Urothelium cell line (cell line): Measurements from ENCODE around the gene UBE2I.

Source experiments
- DNase-seq: peaks from one replicate; pipeline ENCODE4 v3.0.0; 2011; ENCODE audit warnings: low spot score, mixed read lengths
- FAIRE-seq: peaks from 2 replicates; lab custom pipeline; 2011; peaks lifted over from hg19 to GRCh38; lab: Jason Lieb, UNC

UBE2I gene

DNA sequence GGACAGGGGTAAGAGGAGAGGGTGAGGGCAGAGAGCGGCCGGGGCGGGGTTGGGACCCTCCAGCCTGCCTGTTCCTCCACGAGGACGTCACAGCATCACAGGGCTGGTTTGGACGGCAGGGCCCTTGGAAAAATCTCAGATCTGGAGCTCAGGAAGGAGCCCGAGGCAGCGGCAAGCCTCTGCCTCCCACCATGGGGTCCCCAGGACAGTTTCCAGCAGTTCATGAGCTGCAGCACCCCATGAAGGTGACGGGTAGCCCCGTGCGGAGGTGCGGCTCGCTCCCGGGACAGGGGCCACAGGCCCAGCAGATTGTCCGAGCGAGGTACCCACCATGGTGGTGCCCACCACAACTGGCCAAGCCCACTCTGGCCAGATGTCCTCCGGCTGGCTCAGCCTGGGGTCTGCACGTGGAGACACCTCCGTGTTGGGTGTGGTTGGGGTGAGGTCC, 32.3 kb upstream of the UBE2I start:
- FAIRE-seq (no peak), DNase-seq (no peak)

DNA sequence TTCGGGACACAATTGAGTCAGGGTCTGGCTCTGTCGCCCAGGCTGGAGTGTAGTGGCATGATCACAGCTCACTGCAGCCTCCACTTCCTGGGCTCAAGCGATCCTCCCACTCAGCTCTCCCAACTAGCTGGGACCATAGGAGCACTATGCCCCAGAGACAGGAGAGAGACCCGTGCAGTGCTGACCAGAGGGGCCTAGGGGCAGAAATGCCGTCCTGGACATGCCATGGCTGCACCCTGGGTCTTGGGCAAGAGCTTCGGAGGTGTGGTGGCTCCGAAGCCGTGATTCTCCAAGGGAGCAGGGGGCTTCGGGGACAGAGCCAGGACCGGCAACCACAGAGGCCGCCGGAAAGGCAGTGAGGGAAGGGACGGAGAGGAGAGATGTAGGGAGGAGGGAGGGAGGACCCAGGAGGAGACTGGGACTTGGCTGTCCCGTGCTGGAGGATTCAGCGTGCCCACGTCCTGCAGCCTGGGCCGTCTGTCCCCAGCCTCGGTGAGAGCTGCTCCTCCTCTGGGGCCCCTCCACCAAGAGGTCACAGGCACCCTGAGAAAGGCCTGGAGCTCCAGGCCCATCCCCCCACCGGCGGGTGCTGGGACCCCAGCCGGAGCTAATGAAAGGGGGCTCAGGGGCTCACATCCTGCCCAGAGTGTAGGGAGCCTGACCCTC, 31.7 kb upstream of the UBE2I start:
- no peak for FAIRE-seq
- no peak for DNase-seq

DNA sequence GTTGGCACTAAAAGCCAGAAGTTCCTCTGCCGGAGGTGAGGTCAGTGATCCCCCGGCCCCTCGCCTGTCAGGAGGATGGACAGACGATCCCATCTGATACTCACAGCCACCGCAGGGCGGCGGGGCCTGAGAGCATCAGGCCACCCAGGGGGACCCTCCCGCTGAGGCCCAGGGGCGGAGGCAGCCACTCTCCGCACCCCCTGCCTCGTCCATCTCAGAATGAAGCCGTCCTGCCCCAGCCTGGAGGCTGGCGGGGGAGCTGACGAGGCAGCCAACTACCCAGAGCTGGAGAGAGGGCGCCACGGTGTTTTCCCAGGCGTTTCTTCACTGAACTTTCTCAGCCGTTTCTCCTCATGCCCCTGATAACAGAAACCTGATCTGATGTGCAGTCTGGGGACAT, 31.0 kb upstream of the UBE2I start:
- DNase-seq: no peak

GRCh38 chr16:1279081-1279944, 30.1 kb upstream of the UBE2I start:
- FAIRE-seq (no peak), DNase-seq (no peak)

More for the DNA sequence above, 31.0 kb upstream of the UBE2I start:
- no peak for FAIRE-seq

DNA sequence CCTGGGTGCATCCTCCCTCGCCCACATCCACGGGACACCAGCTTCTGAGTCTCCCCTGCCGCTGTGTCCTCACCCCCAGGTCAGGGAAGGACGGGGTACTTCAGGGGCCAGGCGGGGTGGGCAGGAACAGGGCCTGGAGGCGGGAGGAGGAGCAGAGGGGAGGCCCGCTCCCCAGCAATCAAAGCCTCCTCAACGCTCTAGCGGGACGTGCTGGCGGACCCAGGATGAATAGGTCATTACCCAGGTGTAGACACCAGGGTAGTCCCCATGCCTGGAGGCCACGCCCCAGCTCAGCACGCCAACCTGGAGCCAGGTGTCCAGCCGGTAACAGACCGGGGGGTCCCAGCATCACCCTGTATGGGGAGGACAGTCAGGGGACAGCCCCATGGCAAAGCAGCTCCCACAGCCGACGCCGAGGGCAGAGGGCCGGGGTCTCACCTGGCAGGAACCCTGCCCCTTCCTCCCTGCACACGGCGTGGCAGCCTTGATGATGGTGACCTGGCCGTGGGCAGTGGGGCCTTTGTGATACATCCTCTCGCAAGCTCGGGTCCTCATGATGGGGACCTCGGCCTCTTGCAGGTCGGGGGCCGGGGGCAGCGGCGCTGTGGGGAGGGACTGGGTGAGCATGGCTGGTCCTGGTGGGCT, 29.4 kb upstream of the UBE2I start:
- DNase-seq (no peak), FAIRE-seq (no peak)

DNA sequence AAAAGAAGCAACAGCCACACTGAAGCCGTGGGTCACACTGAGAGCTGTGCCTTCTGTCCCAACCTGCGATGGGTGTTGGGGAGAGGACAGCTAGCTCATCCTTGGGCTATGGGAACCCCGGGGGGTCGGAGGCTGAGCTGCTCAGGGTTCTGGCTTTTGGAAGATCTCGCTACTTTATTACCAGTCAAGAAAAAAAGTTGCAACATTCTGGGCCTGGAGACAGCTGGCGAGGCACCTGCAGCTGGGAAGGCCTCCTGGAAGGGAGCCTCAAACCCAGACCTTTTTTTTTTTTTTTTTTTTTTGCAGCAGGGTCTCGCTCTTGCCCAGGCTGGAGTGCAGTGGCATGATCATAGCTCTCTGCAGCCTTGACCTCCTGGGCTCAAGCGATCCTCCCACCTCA, 28.7 kb upstream of the UBE2I start:
- no peak for DNase-seq

DNA sequence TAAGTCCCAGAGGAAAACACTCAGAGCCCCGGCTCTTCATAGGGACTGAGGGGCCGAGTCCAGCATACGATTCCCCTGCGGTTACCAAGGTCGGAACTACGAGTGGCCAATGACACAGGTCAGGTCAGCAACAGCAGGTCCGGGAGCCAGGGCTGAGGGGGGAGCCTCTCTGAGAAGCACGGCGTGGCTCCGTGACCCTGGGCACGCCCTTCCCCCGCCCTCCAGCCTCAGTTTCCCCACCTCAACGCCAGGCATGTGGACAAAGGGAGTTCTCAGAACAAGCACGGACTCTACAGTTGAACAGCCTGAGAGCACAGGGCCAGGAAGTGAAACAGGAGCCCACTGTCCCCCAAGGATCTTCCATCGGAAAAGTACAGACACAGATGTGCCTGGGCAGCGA, 27.9 kb upstream of the UBE2I start:
- FAIRE-seq (no peak), DNase-seq (no peak)

More for the DNA sequence above, 28.7 kb upstream of the UBE2I start:
- no peak for FAIRE-seq

DNA sequence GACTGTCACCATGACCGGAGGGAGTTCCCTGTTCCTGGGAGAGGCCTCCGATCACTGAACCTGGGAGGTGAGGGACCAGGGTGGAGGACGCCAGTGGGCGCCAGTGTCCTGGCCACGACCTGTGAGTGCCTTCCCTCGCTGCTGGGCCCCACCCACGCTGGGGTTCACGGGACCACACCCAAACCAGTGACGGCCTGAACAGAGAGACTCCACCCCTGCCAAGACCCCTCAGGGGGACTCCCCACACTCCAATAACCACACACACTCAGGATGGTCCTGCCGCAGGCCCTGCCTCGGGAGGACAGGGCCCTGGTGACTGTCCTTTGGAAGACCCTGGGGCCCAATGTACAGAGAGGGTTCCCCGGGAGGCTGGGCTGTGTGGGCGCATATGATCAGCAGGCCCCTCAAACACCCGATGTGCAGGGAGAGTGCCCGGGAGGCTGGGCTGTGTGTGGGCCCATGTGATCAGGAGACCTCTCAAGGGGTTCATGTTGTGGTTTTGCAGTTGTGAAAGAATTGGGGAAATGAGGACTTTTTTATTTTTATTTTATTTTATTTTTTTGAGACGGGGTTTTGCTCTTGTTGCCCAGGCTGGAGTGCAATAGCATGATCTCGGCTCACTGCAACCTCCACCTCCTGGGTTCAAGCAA, 27.0 kb upstream of the UBE2I start:
- FAIRE-seq: no peak

DNA sequence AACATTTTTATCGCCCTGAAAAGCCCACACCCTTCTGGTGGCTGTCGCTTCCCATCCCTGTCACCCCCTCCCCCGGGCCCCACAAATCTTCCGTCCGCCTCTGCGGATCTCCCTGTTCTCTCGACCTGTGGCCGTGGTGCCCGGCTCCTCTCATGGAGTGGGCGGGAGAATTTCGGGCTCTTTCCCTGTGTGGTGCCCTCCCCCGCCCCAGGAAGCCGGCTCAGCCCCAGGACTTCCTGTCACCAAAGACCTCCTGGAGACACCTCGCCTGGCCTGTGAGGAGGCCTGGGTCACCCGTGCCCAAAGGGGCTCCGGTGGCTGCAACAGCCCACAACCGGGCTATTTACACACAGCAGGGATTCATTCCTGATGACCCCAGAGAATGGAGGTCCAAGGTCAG, 26.1 kb upstream of the UBE2I start:
- DNase-seq (no peak), FAIRE-seq (no peak)

More for the DNA sequence above, 27.0 kb upstream of the UBE2I start:
- DNase-seq: no peak

DNA sequence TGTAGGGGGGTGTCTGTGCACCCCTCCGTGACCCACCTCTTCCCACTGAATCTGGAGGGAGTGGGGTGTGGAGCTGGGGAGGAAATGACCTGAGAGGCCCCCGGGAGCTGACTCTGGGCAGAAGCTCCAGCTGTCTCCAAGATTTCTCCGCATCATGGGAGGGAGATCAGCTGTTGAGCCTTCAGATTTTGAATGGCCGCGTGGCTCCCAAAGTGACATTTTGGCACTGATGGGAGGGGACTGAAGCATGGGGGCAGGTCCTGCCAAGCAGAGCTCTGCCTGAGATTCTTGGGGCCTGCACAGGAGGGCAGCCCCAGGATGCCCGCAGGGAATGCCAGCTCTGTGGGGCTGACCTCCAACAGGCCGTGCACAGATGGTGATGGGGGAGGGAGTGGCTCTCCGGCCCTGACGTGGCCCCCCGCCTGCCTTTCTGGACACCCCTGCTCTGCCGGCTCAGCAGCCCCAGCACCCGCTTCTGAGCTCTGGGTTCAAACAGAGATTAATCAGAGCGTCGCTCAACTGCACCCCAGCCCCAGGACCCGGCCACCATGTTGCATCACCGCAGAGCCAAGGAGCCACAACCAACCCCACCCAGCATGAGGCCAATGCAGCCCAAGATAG, 25.3 kb upstream of the UBE2I start:
- FAIRE-seq (no peak), DNase-seq (no peak)

DNA sequence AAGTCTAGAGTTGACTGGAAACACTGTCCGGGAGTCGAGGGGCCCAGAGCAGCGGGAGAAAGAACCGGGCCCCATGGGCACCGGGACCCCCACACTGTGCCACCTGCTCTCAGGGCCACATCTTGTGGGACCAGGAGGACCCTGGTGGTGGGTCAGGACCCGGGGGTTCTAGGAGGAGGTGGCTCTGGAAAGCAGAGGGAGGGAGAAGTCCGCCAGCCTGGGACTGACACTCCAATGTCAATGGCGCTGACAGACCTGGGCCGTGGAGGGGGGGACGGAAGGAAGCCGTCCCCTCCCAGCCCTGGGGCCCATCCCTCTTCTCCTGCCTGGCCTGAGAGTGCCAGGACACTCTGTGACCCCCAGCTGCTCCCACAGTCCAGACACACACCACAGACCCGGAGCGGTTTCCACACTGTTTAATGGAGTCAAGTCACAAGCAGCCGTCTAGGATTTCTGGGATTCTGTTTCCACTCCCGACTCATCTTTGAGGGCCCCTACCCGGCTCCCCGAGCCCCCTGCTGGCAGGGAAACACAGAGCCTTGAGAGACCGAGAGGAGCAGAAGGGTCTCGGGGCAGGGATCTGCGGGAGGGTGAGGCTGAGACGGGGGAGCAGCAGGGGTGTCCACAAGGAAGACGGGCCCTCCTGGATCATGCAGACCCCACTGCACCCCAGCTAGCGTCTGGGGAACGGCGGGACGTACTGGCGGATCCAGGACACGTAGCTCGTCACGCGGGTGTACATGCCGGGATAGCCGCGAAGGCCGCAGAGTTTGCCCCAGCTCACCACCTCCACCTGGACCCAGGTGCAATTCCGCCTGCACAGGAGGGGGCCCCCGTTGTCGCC, 23.5 kb upstream of the UBE2I start:
- FAIRE-seq: no peak

GRCh38 chr16:1286513-1287094, 22.8 kb upstream of the UBE2I start:
- FAIRE-seq: no peak

More for the DNA sequence above, 23.5 kb upstream of the UBE2I start:
- no peak for DNase-seq

DNA sequence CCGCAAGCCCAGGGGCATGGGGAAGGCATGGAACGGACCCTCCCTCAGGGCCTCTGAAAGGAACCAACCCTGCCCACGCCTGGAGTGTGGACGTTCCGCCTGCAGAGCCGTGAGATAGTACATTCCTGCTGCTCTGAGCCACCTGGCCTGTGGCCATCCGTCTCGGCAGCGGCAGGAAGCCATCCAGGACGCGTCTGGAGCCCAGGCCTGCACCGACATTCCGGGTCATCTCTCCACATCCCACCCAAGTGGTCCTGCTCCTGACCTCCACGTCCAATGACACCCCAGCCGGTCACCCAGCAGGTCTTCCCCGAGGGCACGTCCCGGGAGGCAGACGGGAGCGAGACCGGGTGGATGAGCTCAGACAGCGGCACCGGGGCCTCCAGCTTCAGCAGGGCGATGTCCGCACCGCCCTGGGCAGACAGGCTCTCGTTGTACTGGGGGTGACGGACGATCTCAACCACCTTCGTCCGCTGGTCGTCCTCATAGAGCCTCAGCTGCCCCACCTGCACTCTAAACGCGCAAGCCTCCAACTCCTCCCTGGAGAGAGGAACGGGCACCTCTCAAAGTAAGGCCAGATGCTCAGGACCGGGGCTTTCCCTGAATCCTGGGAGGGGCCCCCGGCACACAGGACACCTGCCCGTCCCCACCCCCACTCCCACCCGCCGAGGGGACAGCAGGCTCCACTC, 21.3 kb upstream of the UBE2I start:
- no peak for DNase-seq
- no peak for FAIRE-seq

More at GRCh38 chr16:1286513-1287094, 22.8 kb upstream of the UBE2I start:
- DNase-seq: no peak

- DNase-seq (no peak), FAIRE-seq (no peak)
Observed at GRCh38 chr16:1288813-1289476, 20.5 kb upstream of the UBE2I start.

- DNase-seq: no peak
- FAIRE-seq: no peak
Observed at GRCh38 chr16:1289477-1289866, 20.0 kb upstream of the UBE2I start.

DNA sequence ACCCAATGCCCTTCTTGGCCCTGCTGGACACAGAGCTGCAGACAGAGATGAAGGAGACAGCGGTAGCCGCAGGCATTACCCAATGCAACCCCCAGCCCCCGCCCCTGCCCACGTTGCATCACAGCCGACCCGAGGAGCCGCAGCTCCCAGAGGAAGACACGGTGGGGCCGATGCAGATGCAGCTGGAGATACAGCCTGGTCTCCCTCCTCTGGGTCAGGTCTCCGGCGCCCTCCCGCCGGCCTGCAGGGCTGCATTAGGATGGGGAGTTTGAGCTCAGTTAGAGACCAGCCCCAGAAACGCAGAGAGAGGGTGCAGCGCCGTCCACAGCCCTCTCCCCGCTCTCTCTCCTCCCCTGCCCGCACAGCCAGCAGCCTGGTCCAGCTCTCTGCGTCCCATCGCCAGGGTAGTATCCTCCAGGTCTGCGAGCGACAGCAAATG, 19.4 kb upstream of the UBE2I start:
- no peak for FAIRE-seq
- DNase-seq: no peak

- no peak for FAIRE-seq
- no peak for DNase-seq
Observed at GRCh38 chr16:1290860-1291575, 18.4 kb upstream of the UBE2I start.

GRCh38 chr16:1291576-1291974, 17.9 kb upstream of the UBE2I start:
- no peak for DNase-seq
- no peak for FAIRE-seq
